HG03066 (cell line): ENCODE measurements around the gene SLC9A9.

Source experiments
- ATAC-seq: cut with Tn5 transposase; IDR thresholded peaks from one replicate; pipeline ENCODE4 v1.9.1; 2021; ENCODE audit warnings: low read depth; ENCODE audit not compliant: unreplicated experiment

SLC9A9 gene

GRCh38 chr3:143605233-143605950 lies 242.9 kb downstream of the SLC9A9 start:
- no peak for ATAC-seq

- ATAC-seq, result no peak
Measured at GRCh38 chr3:143604402-143605185, 243.7 kb downstream of the SLC9A9 start.

GRCh38 chr3:143603774-143604173 lies 244.5 kb downstream of the SLC9A9 start:
- no peak for ATAC-seq

DNA sequence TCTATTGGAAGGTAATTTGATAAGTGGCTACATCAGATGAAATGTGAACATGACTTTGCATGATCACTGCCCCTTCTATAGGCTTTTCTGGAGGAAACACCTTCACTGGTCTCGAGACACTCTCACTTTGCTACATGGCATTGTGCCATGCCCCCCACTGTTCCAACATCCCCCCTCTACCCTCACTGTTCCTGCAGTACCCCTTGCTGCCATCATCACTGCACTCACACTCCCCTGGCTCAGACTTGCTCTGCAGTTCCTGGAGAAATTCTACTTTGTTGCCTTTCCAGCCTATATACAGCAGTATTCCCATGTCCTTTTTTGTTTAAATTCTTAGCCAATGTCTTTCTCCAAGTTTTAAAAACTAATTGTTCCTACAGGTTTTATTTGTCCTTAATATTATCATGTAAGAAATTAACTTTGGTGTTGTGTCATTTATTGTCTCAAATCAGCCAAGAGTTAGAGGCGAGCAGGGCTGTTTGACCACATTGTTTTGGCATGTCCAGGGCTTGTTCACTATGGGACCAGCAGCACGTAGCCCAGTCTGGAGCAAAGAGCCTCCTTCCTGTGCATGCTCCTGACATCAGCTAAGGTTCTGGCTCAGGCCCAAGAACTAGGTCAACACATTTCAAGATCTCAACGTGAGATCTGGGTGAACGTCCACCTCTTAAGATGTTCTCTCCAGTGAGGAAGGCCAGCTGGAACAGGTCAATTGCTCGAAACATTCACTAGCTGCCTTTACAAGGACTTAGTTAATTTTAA lies 246.4 kb downstream of the SLC9A9 start:
- no peak for ATAC-seq

DNA sequence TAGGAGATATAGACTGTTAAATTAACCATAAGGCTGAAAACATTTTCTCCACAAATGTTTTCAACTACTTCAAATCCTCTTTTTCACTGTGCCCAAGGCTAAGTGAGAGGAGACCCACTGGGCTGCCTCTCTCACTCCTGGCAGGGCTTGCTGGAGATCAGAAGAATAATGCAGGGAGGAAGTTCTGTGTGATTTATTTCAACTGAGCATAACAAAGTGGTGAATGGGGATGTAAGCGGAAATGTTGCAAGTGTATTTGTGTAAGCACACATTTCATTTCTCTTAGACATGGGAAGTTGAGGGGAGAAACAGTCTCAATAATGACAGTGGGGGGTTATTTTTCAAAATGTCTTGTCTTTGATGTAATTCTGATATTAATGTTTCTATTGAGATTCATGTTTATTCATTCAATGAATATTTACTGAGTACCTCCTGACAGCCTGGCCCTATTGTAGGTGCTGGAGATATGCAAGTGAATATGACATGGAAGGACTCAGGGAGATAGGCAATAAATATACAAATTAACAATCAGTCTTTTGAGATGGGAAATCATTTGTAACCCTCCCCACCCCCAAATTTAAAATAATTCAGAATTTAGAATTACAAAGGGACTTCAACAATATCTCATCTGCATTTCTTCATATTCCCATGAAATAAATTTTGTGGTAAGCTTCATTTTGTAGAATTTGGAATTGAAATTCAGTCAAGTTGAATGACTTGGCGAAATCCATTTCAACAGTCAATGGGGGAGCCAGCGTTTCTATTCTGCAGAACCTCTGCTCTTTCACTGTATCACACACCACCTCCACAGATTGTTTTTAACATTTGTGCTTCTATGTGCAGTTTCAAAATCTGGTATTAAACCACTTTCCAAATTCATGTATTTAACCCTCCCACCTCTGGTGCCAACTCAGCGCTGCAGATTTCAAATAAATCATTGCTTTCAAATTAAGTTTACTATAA lies 247.2 kb downstream of the SLC9A9 start:
- ATAC-seq, result no peak

- ATAC-seq, result no peak
Measured at GRCh38 chr3:143597774-143598652, 250.3 kb downstream of the SLC9A9 start.

GRCh38 chr3:143596957-143597642 lies 251.2 kb downstream of the SLC9A9 start:
- no peak for ATAC-seq

- ATAC-seq, result peak; percentile 100
Measured at GRCh38 chr3:143595456-143596077, 252.7 kb downstream of the SLC9A9 start.

- no peak for ATAC-seq
Measured at GRCh38 chr3:143594206-143594605, 254.1 kb downstream of the SLC9A9 start.

DNA sequence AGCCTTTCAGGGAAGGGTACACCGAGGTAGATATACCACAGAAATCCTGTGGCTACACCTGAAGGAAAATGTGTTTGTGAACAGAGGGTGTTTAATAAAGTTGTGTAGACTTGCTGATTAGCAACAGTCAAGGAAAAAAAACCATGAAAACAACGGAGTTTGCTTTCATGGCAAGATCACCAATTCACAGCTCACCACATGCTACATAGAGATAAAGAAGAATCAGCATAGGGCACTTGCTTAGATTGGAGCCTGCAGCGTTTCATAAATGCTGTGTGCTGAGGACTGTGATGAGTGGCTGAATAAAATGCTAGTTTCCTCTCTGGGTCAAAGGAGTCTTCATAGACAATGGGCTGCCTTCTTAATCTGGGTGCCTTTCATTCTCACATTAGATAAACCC lies 257.6 kb downstream of the SLC9A9 start:
- no peak for ATAC-seq

DNA sequence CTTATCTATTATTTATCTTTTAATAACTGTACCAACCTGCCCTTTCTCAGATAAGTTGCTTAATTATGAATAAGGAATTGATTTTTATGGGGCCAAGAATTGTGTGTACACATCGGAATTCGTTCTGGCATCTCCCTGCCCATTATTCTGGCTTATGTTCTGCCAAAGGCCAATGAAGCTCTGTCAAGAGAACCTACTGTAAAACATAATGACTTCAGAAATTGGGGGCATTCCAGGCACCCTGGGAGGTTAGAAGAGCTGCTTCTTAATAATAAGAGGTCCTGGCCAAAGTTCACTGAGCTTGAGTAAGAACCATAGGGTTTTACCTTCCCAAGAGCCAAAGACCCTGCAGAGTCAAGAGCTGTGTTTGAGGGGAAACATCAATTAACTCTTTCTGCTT lies 261.7 kb downstream of the SLC9A9 start:
- no peak for ATAC-seq

DNA sequence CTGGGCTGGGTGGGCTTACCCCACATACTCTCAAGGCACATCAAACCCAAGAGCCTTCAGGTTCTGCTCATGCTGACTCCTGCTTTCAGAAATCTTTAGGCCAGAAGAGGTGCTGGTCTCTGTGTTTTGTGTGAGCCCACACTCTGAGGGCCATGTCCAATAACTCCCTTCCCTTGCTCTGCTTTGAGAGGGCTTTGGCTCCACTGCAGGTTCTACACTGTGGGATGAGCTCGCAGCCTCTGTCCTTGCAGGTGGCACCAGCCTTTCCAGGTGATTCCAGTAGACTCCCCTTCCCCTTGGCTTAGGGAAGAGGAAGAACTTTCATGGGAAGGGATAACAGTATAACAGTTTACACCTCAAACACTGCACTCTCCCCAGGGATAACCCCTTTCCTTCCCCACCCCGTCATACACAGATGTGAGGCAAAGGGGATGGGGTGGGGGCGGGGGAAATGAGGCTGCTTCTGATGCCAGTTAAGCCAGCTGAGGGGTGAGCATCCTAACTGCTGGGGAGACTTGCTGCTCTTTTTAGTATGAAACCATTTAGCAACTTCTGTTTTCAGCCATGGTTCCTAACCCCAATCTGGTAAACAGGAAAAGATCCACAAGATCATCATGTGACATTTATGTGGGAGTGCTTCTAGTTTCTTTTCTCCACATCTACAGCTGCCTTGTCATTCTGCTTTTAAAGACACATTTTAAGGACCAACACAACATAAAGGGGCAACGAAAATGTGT lies 262.4 kb downstream of the SLC9A9 start:
- no peak for ATAC-seq

DNA sequence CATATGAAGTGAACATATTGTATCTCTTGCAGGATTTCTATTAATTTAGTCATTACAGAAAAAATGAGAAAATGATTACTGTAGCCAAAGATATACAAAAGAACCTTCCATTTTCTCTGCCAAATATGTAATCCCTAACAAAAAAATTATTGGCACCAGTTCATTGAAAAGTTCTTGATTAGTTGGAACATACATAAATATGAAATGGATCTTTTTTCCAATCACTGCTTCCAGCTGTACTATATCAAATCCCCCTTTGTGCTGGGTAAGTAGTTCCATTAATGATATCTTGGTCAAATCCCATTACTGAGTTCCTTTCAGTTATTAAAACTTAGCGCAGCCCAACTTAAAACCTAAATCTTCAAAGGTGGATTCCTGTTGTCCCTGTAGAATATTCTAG lies 263.8 kb downstream of the SLC9A9 start:
- ATAC-seq, result no peak

GRCh38 chr3:143581972-143582722 lies 266.1 kb downstream of the SLC9A9 start:
- ATAC-seq, result no peak

GRCh38 chr3:143578810-143579435 lies 269.3 kb downstream of the SLC9A9 start:
- no peak for ATAC-seq

DNA sequence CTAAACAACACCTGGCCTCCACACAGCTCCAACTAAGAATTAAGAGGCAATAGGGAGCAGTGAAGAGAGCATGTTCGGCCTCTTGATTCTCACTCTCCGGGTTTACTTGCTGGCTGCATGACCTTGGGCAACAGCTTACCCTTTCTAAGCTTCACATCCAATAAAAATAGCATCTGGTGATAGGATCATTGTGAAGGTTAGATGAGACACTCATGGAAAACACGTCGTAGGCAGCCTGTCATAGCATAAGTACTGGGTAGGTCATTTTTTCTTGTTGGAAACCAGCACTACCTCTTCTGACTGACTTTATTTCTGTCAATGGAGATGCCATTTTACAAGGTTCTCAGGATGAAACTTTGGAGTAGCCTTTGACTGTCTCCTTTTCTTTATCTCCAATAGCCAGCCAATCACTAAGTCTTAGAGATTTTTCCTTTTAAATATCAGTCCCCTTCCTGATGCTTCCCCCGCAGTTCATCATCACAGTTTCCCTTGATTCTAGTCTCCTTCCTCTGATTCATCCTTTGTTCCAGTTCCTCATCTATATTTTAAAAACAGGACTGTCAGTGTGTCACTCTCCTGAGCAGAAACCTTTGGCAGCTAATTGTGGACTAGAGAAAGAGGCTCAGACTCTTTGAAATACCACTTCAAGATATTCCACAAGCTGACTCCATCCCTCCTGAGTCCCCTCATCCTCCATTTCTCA lies 271.5 kb downstream of the SLC9A9 start:
- no peak for ATAC-seq
